HUES48 (cell line): ENCODE data around the gene ENO2.
A peak's percentile ranks its signal among the peaks of the same experiment; 100 is the strongest.

ENCODE experiments used
- H3K27ac ChIP-seq: one replicate; pipeline ENCODE4 v1.7.0; 2013; ENCODE audit warnings: low read depth, low read length, inconsistent platforms
- H3K27me3 ChIP-seq: 2 replicates; pipeline ENCODE4 v1.6.1; 2013; ENCODE audit warnings: mild to moderate bottlenecking, low read length; ENCODE audit not compliant: control insufficient read depth, insufficient read depth
- H3K36me3 ChIP-seq: 2 replicates; pipeline ENCODE4 v1.6.1; 2013; ENCODE audit warnings: low read length; ENCODE audit not compliant: control insufficient read depth, insufficient read depth
- H3K4me1 ChIP-seq: 2 replicates; pipeline ENCODE4 v1.6.1; 2013; ENCODE audit warnings: mild to moderate bottlenecking, low read length; ENCODE audit not compliant: control insufficient read depth, insufficient read depth
- H3K4me3 ChIP-seq: 2 replicates; pipeline ENCODE4 v1.5.1; 2013; ENCODE audit warnings: mild to moderate bottlenecking, low read depth, low read length
- H3K9ac ChIP-seq: 2 replicates; pipeline ENCODE4 v1.6.1; 2013; ENCODE audit warnings: mild to moderate bottlenecking, low read depth, low read length, moderate library complexity
- H3K9me3 ChIP-seq: 2 replicates; pipeline ENCODE4 v1.6.1; 2013; ENCODE audit warnings: low read length; ENCODE audit not compliant: control insufficient read depth, insufficient read depth

ENO2 gene

GRCh38 chr12:6954316-6955107 lies 40.1 kb downstream of the ENO2 start:
- Histone ChIP-seq H3K4me3 (no peak overlapping the region), H3K4me1 (no peaks in the 10 kb centered on the region), H3K36me3 (peaks cover 2% of the 10 kb centered on the region), H3K9ac (no peak overlapping the region), H3K27ac (no peak overlapping the region), H3K9me3 (no peaks in the 10 kb centered on the region), H3K27me3 (no peaks in the 10 kb centered on the region)

GRCh38 chr12:6955108-6956020 lies 41.0 kb downstream of the ENO2 start:
- H3K4me3 ChIP-seq: no peak overlapping the region
- no peaks in the 10 kb centered on the region for H3K9me3 ChIP-seq
- peaks cover 2% of the 10 kb centered on the region for H3K36me3 ChIP-seq
- no peaks in the 10 kb centered on the region for H3K4me1 ChIP-seq
- no peak overlapping the region for H3K27ac ChIP-seq
- H3K27me3 ChIP-seq: no peaks in the 10 kb centered on the region
- H3K9ac ChIP-seq: no peak overlapping the region

DNA sequence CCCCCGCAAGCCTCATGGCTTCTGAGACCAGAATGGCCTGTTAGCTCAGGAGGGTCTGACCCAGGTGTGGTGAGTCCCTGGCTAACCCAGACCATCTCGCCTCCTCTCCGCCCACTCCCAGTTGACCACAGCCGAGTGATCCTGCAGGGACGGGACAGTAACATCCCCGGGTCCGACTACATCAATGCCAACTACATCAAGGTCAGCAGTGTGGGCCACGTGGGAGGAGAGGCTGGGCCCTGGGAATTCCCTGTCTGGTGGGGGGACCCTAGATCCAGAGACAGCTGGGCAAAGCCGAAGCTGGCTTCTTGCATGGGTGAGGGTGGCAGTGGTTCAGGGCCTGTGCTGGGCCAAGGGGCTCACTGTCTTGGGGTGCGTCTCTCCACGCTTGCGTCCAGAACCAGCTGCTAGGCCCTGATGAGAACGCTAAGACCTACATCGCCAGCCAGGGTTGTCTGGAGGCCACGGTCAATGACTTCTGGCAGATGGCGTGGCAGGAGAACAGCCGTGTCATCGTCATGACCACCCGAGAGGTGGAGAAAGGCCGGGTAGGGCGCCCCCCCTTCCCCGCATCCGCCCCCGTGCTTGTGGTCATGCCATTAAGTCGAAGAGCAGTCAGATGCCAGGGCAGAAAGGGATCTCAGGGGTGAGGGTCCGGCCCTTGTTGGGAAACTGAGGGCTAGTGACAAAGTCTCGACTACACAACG lies 41.8 kb downstream of the ENO2 start:
- Histone ChIP-seq H3K9ac (no peak overlapping the region), H3K27me3 (no peaks in the 10 kb centered on the region), H3K4me1 (peaks cover 4% of the 10 kb centered on the region)

GRCh38 chr12:6957151-6957701 lies 42.8 kb downstream of the ENO2 start:
- H3K4me3 ChIP-seq: no peak overlapping the region
- no peak overlapping the region for H3K27ac ChIP-seq
- no peaks in the 10 kb centered on the region for H3K27me3 ChIP-seq
- H3K9me3 ChIP-seq: no peaks in the 10 kb centered on the region
- H3K4me1 ChIP-seq: peaks cover 14% of the 10 kb centered on the region
- H3K36me3 ChIP-seq: peaks cover 2% of the 10 kb centered on the region
- H3K9ac ChIP-seq: no peak overlapping the region

More for the DNA sequence above, 41.8 kb downstream of the ENO2 start:
- H3K9me3 ChIP-seq: no peaks in the 10 kb centered on the region
- no peak overlapping the region for H3K4me3 ChIP-seq
- no peak overlapping the region for H3K27ac ChIP-seq
- H3K36me3 ChIP-seq: peaks cover 2% of the 10 kb centered on the region

DNA sequence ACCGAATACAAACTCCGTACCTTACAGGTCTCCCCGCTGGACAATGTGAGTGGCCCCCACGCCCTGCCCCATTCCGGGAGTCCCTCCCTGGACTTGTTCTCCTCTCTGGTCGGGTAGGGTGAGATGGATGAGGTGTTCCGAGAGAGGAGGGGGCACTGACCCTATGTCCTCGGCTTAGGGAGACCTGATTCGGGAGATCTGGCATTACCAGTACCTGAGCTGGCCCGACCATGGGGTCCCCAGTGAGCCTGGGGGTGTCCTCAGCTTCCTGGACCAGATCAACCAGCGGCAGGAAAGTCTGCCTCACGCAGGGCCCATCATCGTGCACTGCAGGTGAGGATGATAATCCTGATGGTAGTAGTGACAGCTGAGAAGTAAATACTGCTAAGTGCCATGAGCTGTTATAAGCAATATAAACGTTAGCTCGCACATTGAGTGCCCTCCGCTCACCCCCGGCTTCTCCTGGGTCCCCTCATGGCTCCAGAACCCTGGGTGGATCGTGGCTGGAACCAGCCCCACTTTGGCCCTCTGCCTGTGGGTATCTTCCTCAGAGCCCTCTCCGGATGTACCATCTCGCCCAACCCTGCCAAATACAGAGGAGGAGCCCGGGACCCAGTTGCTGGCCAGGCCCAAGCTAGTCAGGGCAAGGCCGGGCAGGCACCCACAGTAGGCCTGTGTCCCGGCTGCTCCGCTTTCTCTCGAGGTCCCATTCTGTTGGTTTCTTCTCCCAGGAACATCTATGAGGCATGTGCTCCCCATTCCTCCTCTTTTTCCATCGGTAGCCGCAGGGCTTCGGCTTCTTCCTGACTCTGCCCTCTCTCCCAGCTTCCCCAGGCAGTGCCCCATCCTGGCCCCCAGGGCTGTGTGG lies 43.6 kb downstream of the ENO2 start:
- H3K9me3 ChIP-seq: no peaks in the 10 kb centered on the region
- no peak overlapping the region for H3K27ac ChIP-seq
- no peak overlapping the region for H3K9ac ChIP-seq
- no peak overlapping the region for H3K4me3 ChIP-seq
- H3K27me3 ChIP-seq: no peaks in the 10 kb centered on the region
- H3K36me3 ChIP-seq: peaks cover 2% of the 10 kb centered on the region
- H3K4me1 ChIP-seq: peaks cover 20% of the 10 kb centered on the region

DNA sequence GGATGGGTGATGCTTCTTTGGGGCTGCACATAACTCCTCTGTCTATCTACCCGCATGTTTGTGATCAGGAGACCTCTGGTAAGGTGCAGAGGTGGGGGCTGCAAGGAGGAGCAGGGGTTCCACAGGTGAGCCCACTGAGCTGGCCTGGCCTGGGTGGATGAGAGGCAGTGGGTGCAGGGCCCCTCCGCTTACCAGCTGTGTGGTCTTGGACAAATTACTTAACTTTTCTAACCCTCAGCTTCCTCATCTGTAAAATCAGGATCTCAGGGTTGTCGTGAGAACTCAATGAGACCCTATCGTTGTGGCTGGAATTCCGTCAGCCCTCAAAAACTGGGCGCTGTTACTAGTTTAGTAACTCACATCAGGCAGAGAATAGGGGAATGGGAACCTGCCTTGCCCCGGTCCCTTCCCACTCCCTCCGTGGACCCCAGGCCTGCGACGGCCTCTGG lies 44.3 kb downstream of the ENO2 start:
- H3K36me3 ChIP-seq: peaks cover 2% of the 10 kb centered on the region
- H3K27ac ChIP-seq: no peak overlapping the region
- no peak overlapping the region for H3K9ac ChIP-seq
- no peaks in the 10 kb centered on the region for H3K9me3 ChIP-seq
- H3K27me3 ChIP-seq: no peaks in the 10 kb centered on the region
- no peak overlapping the region for H3K4me3 ChIP-seq
- peaks cover 20% of the 10 kb centered on the region for H3K4me1 ChIP-seq

- H3K9ac ChIP-seq: no peak overlapping the region
- H3K9me3 ChIP-seq: no peaks in the 10 kb centered on the region
- H3K27me3 ChIP-seq: no peaks in the 10 kb centered on the region
- H3K4me1 ChIP-seq: peaks cover 26% of the 10 kb centered on the region
- H3K36me3 ChIP-seq: peaks cover 4% of the 10 kb centered on the region
- H3K27ac ChIP-seq: no peak overlapping the region
- H3K4me3 ChIP-seq: no peak overlapping the region
Observed at GRCh38 chr12:6959058-6959804, 44.9 kb downstream of the ENO2 start.

- Histone ChIP-seq H3K27ac (no peak overlapping the region), H3K36me3 (peaks cover 12% of the 10 kb centered on the region), H3K9ac (no peak overlapping the region), H3K4me3 (no peak overlapping the region), H3K27me3 (no peaks in the 10 kb centered on the region), H3K9me3 (no peaks in the 10 kb centered on the region), H3K4me1 (peaks cover 34% of the 10 kb centered on the region)
Observed at GRCh38 chr12:6959805-6960592, 45.6 kb downstream of the ENO2 start.

- Histone ChIP-seq H3K9ac (no peak overlapping the region), H3K4me1 (peaks cover 38% of the 10 kb centered on the region), H3K36me3 (peaks cover 19% of the 10 kb centered on the region), H3K9me3 (no peaks in the 10 kb centered on the region), H3K27ac (peak overlapping the region; percentile 87), H3K27me3 (no peaks in the 10 kb centered on the region), H3K4me3 (no peak overlapping the region; the same call in 1 of the 2 replicates)
Observed at GRCh38 chr12:6960593-6961277, 46.4 kb downstream of the ENO2 start.
